Activated naive CD8-positive, alpha-beta T cell treated with anti-CD3 and anti-CD28 coated beads, Interleukin-2, amount 10 ng/mL, durations not matched to agents 7 days and 5 days (primary cell): ENCODE results near the gene GSE1. TPM values are rescaled to one million over a fixed set of nuclear protein-coding genes. Genes with fewer than 3 reads are reported as not detected.

Experiments used
- ATAC-seq: fragments of 150-1000 bp; cut with Tn5 transposase; one replicate; pipeline ENCODE4 v1.10.0; 2021; ENCODE audit warnings: low read depth, moderate library complexity
- POLR2A ChIA-PET: fragments of 350-600 bp; sonication (Branson Sonifier 250); formaldehyde crosslinking; loops from one replicate; lab custom pipeline; 2021; ENCODE audit warnings: antibody characterized with exemption; lab: Charles Lee
- DNase-seq: peaks from one replicate; pipeline ENCODE4 v3.0.0; 2021
- H3K27ac Mint-ChIP-seq: one replicate; pipeline ENCODE4 v1.8.0; 2022; ENCODE audit warnings: mild to moderate bottlenecking, mixed read lengths
- H3K27me3 Mint-ChIP-seq: one replicate; pipeline ENCODE4 v1.8.0; 2022; ENCODE audit warnings: mild to moderate bottlenecking, moderate library complexity, mixed read lengths
- H3K36me3 Mint-ChIP-seq: one replicate; pipeline ENCODE4 v1.8.0; 2021; ENCODE audit warnings: mild to moderate bottlenecking, mixed read lengths
- H3K4me1 Mint-ChIP-seq: one replicate; pipeline ENCODE4 v1.8.0; 2021; ENCODE audit warnings: mixed read lengths
- H3K4me3 Mint-ChIP-seq: one replicate; pipeline ENCODE4 v1.8.0; 2022; ENCODE audit warnings: mild to moderate bottlenecking, moderate library complexity, mixed read lengths
- H3K9me3 Mint-ChIP-seq: one replicate; pipeline ENCODE4 v1.8.0; 2021; ENCODE audit warnings: mixed read lengths
- total RNA-seq, 2 experiments: library from RNA; stranded (reverse); gene quantifications; one replicate each; pipeline ENCODE4 v1.2.3, GENCODE V29; 2021

Gene GSE1
- total RNA-seq, 2 experiments from 2014 or later = 60.9 to 62.5 TPM

DNA sequence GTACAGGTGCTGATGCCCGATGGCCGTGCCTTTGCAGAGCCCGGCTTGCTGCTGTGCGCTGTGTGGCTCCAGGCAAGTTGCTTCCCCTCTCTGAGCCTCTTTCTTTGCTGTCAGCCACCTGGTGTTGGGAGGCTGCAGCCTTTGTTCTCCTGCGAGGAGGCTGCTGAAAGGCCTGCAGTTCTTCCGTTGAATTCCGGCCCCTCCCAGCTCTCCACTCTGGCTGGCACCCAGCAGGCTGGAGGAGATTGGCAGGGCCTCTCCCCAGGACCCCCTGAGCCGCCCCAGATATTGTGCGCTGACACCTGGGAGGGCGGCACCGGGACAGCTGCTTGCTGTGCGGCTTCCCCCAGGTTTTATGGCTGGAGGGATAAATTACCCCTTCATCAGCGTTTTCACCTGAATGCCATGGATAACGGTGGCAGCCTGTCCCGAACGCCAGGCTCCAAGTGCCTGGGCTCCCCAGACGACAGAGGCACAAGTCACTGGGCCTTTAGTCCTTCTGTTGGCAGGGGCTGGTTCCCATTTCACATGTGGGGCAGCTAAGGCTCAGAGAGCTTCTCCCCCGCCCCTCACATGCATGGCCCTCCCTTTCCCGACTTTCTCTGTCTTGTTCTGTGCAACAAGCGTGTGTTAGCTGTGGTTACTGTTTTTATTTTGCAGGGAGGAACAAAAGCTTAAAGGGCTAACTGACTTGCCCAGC is 35.1 kb upstream of the GSE1 start:
- peaks cover 2% of the 10 kb centered on the region for H3K36me3 Mint-ChIP-seq
- no peaks in the 10 kb centered on the region for H3K27me3 Mint-ChIP-seq
- no peak overlapping the region for H3K4me3 Mint-ChIP-seq
- DNase-seq (no peak), ATAC-seq (no peak)
- H3K9me3 Mint-ChIP-seq = no peaks in the 10 kb centered on the region
- POLR2A ChIA-PET = interaction anchor here (2.4 kb wide), 1 partner anchor 25 kb away, joined by 10 read pairs; no protein-coding TSS in a partner anchor
- no peak overlapping the region for H3K27ac Mint-ChIP-seq
- peaks cover 7% of the 10 kb centered on the region for H3K4me1 Mint-ChIP-seq

DNA sequence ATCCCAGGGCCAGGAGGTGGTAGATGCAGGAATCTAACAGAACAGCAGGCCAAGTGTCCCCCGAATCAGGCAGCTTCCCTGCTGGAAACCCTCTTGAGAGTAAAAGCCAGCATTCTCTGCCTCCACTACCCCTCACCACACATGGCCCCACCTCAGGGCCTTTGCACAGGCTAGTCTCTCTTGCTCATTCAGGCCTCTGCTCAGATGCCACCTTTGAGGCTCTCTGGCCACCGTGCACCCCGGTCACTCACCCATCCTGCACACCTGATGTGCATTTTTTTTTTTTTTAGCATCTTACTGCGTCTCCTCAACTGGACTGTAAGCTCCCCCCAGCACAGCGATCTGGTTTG is 34.5 kb upstream of the GSE1 start:
- H3K36me3 Mint-ChIP-seq = peaks cover 2% of the 10 kb centered on the region
- H3K9me3 Mint-ChIP-seq = no peaks in the 10 kb centered on the region
- ATAC-seq (no peak), DNase-seq (no peak)
- no peak overlapping the region for H3K27ac Mint-ChIP-seq
- H3K4me3 Mint-ChIP-seq = no peak overlapping the region
- POLR2A ChIA-PET = interaction anchor here (2.4 kb wide), 1 partner anchor 25 kb away, joined by 10 read pairs; no protein-coding TSS in a partner anchor
- H3K27me3 Mint-ChIP-seq = no peaks in the 10 kb centered on the region
- peaks cover 9% of the 10 kb centered on the region for H3K4me1 Mint-ChIP-seq

DNA sequence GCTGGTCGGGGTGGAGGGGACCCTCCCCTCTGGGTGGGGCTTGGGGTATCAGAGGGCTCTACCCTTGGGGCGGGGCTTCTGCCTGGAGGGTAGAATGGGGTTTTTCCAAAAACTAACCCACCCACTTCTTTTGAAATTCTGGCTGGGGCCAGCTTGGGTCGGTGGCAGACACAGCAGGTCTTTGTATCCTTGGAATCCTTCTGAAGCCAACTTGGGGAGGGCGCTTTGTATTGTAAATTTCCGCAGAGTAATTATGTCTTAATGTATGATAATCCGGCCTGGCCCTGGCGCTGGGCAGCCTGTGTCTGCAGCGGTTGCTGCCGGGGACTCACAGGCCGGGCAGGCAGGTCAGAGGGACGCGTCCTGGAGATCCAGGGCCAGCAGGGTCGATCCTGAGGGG is 33.9 kb upstream of the GSE1 start:
- POLR2A ChIA-PET = interaction anchor here (0.8 to 2.4 kb wide), 2 partner anchors 20 to 26 kb away, joined by 3 to 10 read pairs; no protein-coding TSS in a partner anchor
- Mint-ChIP-seq H3K4me3 (no peak overlapping the region), H3K36me3 (peaks cover 2% of the 10 kb centered on the region), H3K27me3 (no peaks in the 10 kb centered on the region), H3K9me3 (no peaks in the 10 kb centered on the region), H3K4me1 (peaks cover 10% of the 10 kb centered on the region), H3K27ac (no peak overlapping the region)
- no peak for DNase-seq
- ATAC-seq = no peak

DNA sequence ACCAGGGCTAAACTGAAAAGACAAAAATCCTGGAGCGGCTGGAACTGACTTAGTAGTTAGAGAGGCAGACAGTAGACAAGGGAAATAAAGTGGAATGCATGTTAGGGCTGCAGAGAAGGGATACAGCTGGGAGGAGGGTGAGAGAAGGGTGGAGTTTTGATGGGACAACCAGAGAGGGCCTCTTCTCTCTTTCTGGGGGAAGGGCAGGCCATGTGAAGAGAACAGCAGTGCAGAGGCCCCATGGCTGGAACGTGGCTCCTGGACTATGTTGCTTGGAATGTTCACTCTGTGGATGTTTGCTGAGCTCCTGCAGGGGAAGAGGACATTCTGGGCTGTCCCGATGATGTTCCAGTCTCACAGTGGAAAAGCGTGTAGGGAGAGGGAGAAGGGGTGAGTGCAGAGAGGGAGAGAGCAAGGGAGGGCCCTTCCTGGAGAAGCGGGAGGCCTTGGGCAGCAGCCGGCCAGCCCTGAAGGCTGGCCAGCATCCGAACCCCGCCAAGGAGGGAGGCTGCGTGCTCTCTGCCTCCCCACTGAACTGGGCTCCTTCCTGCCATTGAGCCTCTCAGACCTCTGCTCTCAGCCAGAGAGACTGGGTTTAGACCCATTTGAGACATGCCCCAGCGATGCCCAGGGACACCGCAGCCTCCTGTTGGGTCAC is 33.1 kb upstream of the GSE1 start:
- POLR2A ChIA-PET = interaction anchor here (0.8 to 2.4 kb wide), 2 partner anchors 21 to 27 kb away, joined by 3 to 10 read pairs; no protein-coding TSS in a partner anchor
- Mint-ChIP-seq H3K4me3 (no peak overlapping the region), H3K36me3 (peaks cover 2% of the 10 kb centered on the region), H3K27me3 (no peaks in the 10 kb centered on the region), H3K4me1 (peaks cover 10% of the 10 kb centered on the region), H3K9me3 (no peaks in the 10 kb centered on the region), H3K27ac (peak overlapping the region; percentile 17)
- no peak for DNase-seq
- ATAC-seq = no peak

DNA sequence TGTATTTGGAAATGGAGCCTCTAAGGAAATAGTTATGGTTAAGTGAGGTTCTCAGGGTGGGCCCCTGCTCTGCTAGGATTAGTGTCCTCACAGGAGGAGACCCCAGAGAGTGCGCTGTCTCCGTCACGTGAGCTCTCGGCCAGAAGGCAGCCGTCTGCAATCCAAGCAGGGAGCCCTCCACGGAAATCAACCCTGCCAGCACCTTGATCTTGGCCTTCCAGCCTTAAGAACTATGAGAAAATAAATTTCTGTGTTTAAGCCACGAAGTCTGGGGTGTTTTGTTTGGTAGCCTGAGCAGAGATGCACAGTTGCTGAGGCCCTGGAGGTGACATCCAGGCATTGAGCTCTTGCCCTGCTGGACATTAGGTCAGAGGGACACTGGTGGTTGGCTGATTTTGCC is 32.4 kb upstream of the GSE1 start:
- Mint-ChIP-seq H3K27ac (no peak overlapping the region), H3K27me3 (no peaks in the 10 kb centered on the region), H3K9me3 (no peaks in the 10 kb centered on the region), H3K4me1 (peaks cover 10% of the 10 kb centered on the region), H3K4me3 (no peak overlapping the region), H3K36me3 (peaks cover 2% of the 10 kb centered on the region)
- POLR2A ChIA-PET = no interaction called here
- DNase-seq = no peak
- ATAC-seq = no peak

DNA sequence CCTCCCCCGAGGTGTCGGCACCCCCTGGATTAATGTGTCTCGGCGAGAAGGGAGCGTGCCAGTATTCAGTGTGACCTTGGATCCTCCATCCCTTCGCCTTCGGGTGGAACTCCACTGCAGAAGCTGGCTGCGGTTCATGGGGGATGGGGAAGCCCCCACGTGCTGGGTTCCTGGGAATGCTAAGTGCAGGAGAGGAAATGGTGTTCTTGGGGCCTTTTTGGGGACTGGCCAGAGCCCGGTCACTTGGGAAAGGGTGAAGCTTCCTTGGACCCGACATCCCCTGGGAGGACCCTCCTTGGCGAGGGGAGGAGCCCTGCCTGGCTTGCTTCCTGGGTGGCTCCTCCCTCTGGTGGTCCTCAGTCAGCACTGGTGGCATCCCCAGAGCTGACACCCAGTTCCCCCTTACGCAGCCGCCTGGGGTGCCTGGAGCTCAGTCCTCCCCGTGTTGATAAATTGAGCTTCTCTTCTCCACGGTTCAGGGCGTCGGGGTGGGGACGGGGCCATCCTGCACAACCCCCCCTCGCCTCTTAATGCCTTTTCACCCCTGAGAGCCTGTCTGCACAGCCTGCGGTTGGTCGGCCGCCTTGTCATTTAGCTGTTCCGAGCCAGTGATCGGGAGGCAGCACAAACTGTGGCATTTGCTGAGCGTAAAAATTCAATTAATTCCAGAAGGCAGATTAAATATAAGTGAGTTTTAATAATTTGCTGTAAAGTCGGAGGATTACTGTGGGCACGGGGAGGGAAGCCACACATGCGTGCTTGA is 30.7 kb upstream of the GSE1 start:
- Mint-ChIP-seq H3K4me3 (no peak overlapping the region), H3K9me3 (no peaks in the 10 kb centered on the region)
- POLR2A ChIA-PET = no interaction called here

DNA sequence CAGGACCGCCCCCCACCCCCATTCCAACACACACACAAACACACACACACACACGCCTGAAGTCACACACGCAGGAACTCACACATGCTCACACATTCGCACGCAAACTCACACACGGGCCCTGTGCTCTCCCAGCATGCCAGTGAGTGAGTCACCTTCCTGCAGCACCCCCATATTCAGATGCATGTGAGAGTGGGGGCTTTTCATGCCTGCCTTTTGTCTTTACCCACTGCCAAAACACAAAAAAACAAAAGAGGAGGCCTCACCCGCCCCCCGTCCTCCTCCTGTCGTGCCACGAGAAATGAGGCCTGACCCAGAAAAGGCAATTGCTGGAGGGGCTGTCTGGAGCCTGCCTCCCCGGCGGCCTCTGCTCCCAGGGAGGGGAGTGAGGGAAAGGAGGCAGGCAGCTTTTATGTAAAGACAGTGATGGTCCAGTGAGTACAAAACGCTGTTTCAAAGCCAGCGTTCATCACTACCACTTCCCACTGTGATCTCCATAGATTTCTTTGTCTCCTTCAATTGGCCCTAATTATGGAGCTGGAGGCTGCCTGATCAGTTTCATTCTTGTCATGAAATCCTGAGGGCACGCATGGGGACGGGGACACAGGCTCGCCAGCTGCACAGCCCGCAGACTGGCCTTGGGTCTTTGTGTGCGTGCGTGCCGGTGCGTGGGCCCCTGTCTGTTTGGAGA is 29.5 kb upstream of the GSE1 start:
- peaks cover 2% of the 10 kb centered on the region for H3K36me3 Mint-ChIP-seq
- peak overlapping the region; percentile 75 for H3K27ac Mint-ChIP-seq
- H3K4me3 Mint-ChIP-seq = peak overlapping the region; percentile 21
- H3K27me3 Mint-ChIP-seq = no peaks in the 10 kb centered on the region
- POLR2A ChIA-PET = no interaction called here
- DNase-seq = no peak
- peaks cover 10% of the 10 kb centered on the region for H3K4me1 Mint-ChIP-seq
- no peaks in the 10 kb centered on the region for H3K9me3 Mint-ChIP-seq
- ATAC-seq = peak; percentile 43

More for the DNA sequence above, 30.7 kb upstream of the GSE1 start:
- ATAC-seq (no peak), DNase-seq (no peak)
- Mint-ChIP-seq H3K27ac (peak overlapping the region; percentile 28), H3K36me3 (peaks cover 2% of the 10 kb centered on the region), H3K4me1 (peaks cover 10% of the 10 kb centered on the region), H3K27me3 (no peaks in the 10 kb centered on the region)

DNA sequence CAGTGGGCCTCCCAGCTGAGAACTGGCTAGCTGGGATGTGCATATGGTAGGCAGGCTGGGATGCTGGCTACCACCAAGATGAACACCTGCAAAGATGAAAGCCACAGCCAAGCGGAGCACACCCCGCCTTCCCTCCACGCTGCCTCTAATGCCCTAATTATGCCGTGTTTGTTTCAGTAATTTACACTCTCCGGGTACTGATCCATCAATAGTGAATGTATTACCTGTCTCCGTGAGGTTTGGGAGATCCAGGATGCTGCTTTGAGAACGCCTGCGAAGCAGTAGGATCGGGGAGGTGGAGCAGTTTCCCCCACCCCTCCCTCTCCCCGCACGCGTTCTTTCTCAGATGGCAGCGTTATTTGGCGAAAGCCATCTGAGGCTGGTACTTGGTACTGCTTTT is 28.9 kb upstream of the GSE1 start:
- H3K4me1 Mint-ChIP-seq = peaks cover 10% of the 10 kb centered on the region
- H3K36me3 Mint-ChIP-seq = peaks cover 2% of the 10 kb centered on the region
- DNase-seq (no peak), ATAC-seq (no peak)
- H3K9me3 Mint-ChIP-seq = no peaks in the 10 kb centered on the region
- no peak overlapping the region for H3K4me3 Mint-ChIP-seq
- no peak overlapping the region for H3K27ac Mint-ChIP-seq
- no peaks in the 10 kb centered on the region for H3K27me3 Mint-ChIP-seq
- POLR2A ChIA-PET = no interaction called here

DNA sequence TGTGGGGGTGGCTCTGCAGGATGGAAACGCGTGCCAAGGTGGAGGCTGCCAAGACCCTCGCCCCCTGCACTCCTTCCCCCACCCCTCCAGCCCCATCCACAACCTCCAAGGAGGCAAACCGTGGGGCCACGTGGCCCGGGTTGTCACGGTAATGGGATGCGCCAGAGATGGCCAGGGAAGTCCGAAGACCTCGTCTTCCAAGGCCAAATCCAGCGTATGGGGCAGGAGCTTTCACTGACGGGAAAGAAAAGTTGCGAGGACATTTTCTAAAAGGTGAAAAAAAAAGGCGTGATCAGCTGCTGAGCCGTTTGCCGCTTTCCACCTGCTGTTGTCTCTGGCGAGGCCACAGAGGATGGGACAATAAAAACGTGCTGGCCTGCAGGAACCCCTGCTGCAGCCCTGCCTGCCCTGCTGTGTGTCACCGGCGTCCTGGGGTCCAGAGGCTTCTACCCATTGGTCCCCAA is 28.3 kb upstream of the GSE1 start:
- DNase-seq = no peak
- Mint-ChIP-seq H3K27me3 (no peaks in the 10 kb centered on the region), H3K36me3 (peaks cover 2% of the 10 kb centered on the region), H3K27ac (no peak overlapping the region), H3K4me3 (no peak overlapping the region), H3K9me3 (no peaks in the 10 kb centered on the region), H3K4me1 (peaks cover 10% of the 10 kb centered on the region)
- no peak for ATAC-seq
- POLR2A ChIA-PET = no interaction called here

DNA sequence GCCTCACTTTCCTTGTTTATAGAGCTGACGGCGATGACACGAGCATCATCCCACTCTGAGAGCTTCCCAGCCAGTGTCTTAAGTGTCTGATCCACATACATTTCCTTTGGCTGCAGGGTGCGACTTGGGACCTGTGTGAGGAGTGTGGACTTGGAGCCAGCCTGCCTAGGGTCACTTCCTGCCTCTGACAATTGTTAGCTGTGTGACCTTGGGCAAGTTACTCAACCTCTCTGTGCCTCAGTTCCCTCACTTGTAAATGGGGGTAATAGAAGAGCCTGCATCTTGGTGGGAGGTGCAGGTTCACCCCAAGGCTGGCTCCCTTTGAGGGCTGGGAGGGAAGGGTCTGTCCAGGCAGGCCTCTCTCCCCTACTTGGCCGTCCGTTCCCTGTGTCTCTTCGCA is 27.4 kb upstream of the GSE1 start:
- H3K27me3 Mint-ChIP-seq = no peaks in the 10 kb centered on the region
- POLR2A ChIA-PET = no interaction called here
- H3K27ac Mint-ChIP-seq = no peak overlapping the region
- H3K4me1 Mint-ChIP-seq = peaks cover 9% of the 10 kb centered on the region
- DNase-seq (no peak), ATAC-seq (no peak)
- H3K36me3 Mint-ChIP-seq = no peaks in the 10 kb centered on the region
- H3K4me3 Mint-ChIP-seq = no peak overlapping the region
- no peaks in the 10 kb centered on the region for H3K9me3 Mint-ChIP-seq

DNA sequence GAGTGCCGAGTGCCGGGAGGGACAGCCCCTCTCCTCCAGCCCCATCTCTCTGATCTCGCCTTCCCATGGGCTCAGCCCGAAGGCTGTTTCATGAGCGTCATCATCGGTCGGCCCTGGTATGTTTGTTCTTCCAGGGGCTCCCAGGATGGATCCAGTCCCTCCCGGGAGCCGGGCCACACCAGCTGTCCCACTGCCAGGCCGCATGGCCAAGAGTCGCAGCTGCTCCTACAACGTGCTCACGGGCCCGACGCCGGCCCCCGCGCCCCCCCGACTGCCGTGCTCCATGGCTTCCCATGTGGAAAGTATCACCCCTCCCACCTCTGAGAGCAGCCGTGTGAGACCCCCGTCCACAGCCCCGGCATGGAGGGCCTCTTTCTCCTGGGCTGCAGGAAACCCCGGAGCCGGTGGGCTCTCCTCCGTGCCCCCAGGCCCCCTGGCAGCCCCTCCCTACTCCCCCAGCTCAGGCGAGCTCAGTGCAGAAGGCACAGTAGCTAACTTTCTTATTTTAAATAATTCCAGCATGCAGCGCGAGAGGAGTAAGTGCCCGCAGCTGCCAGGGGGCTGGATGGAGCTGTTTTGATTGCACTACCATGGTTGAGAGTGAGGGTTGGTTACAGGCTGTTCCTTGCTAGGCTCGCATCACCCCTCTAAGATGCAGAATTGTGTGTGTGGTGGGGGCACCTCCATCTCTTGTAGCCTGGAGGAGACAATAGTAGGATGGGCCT is 26.6 kb upstream of the GSE1 start:
- no peak overlapping the region for H3K4me3 Mint-ChIP-seq
- peaks cover 7% of the 10 kb centered on the region for H3K4me1 Mint-ChIP-seq
- H3K27ac Mint-ChIP-seq = no peak overlapping the region
- no peak for DNase-seq
- no peaks in the 10 kb centered on the region for H3K27me3 Mint-ChIP-seq
- POLR2A ChIA-PET = no interaction called here
- no peak for ATAC-seq
- H3K36me3 Mint-ChIP-seq = no peaks in the 10 kb centered on the region
- no peaks in the 10 kb centered on the region for H3K9me3 Mint-ChIP-seq

DNA sequence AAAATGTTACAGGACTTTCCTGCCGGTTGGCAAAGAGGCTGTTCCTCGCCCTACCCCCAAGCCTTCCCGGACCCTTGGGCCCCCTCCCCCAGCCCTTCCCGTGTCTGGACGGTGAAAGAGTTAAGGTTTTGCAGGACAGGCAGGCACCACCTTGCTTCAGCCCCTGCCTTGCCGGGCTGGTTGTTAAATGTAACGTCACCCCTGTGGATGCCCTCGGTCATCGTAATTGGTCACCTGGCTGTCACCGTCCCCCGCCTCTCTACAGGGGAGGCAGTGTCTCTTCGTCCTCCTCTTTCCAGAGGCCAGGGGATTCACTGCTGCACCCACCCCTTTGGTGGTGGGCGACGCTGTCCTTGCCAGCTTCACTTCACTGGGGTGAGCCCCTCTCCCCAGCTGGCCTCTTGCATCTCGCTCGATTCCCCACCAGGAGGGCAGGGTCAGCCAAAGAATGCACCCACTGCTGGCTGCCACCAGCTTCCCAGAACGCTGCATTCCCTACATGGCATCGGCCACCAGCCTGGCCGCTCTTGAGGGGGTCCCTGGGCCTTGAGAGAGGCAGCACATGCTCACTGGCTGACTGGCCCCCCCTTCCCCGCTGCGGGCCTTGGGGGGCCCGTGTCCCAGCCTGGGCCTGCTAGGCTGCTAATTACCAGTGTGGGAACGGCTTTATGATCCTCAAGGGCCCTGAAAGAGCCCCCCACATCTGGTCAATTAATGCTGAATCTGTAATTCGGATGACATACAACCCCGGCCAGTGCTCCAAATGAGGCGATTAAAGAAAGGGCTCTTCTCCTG is 25.2 kb upstream of the GSE1 start:
- Mint-ChIP-seq H3K36me3 (no peaks in the 10 kb centered on the region), H3K27me3 (no peaks in the 10 kb centered on the region), H3K9me3 (no peaks in the 10 kb centered on the region), H3K27ac (no peak overlapping the region), H3K4me1 (peaks cover 8% of the 10 kb centered on the region), H3K4me3 (no peak overlapping the region)
- DNase-seq (no peak), ATAC-seq (no peak)
- POLR2A ChIA-PET = no interaction called here
